ENCODE measurements around the gene PPP4R2. TPM values are rescaled to one million over a fixed set of nuclear protein-coding genes. Genes with fewer than 3 reads are reported as not detected.

The PPP4R2 gene
- total and polyA plus RNA-seq, 10 of the 15 experiments (the other 5 are each of a cell fraction or from before 2014, with no cell fraction given): 16.7 to 83.4 (median 38.9) TPM

- DNase-seq (ENCODE audit: low read depth, low spot score) (no peak), ATAC-seq (no peak), FAIRE-seq (no peak)
- no TSS peak for BruUV-seq (replicated peaks)
- TF ChIP-seq ZNF207 (IDR thresholded peaks at IDR 0.05; ENCODE audit: borderline replicate concordance) (no peak), DPF2 (IDR thresholded peaks at IDR 0.05) (no peak), ZNF687 (IDR thresholded peaks at IDR 0.05) (no peak)
- H3K36me3 ChIP-seq (ENCODE audit: control insufficient read depth in 2 of 2, insufficient read depth in 2 of 2, low read length in 1 of 2): peaks cover 3 to 30% of the 10 kb centered on the region in 2 experiments
- H3K4me3 ChIP-seq: no peak overlapping the region
- H3K79me2 ChIP-seq (ENCODE audit: control insufficient read depth, insufficient read depth, low read length): peaks cover 87% of the 10 kb centered on the region
- no peaks in the 10 kb centered on the region; the same call in 1 of the 3 replicates for H3K9me3 ChIP-seq (replicated peaks; ENCODE audit: control insufficient read depth, insufficient read depth, low read length)
- H4K20me1 ChIP-seq (ENCODE audit: control insufficient read depth, insufficient read depth): no peaks in the 10 kb centered on the region
- ChIA-PET SMC1A (ENCODE audit: uncharacterized antibody, unreplicated experiment) (interaction anchor here (1.0 kb wide), 2 partner anchors 9 to 18 kb away, joined by 3 to 4 read pairs; no protein-coding TSS in a partner anchor), POLR2A (interaction anchor here (0.6 to 0.8 kb wide), 2 partner anchors 8 to 42 kb away, joined by 3 read pairs; no protein-coding TSS in a partner anchor), RAD21 (ENCODE audit: unreplicated experiment) (interaction anchor here (0.9 kb wide), 1 partner anchor 46 kb away, joined by 3 read pairs; no protein-coding TSS in a partner anchor), CTCF (interaction anchor here (1.1 to 3.0 kb wide), 5 partner anchors 9 to 1132 kb away, joined by 3 to 25 read pairs (median 3); partner anchors contain the start of gene PPP4R2)
- no peak overlapping the region for H2AFZ ChIP-seq (ENCODE audit: control insufficient read depth, low read depth, low read length)
- no peak overlapping the region for H3K9ac ChIP-seq (ENCODE audit: control insufficient read depth, insufficient read depth, low read length)
- H3K27me3 ChIP-seq (replicated peaks in 1 of 2; ENCODE audit: control insufficient read depth in 2 of 2, insufficient read depth in 2 of 2, low read length in 1 of 2): no peaks in the 10 kb centered on the region
- intact Hi-C loops (cut with micrococcal nuclease; ENCODE audit: unreplicated experiment): no loop called here
- in situ Hi-C loops (cut with MboI): no loop called here
- no peak overlapping the region; the same call in 1 of the 2 replicates for H3K4me2 ChIP-seq (ENCODE audit: control insufficient read depth, insufficient read depth)
- no peaks in the 10 kb centered on the region for H3K4me1 ChIP-seq (ENCODE audit: control insufficient read depth, insufficient read depth, low read length)
- WGBS (ENCODE audit: insufficient coverage, insufficient replicate concordance, low lambda C conversion rate, missing lambda C conversion rate): 86% methylated on average over 6 of the region's 6 CpGs
- no peak overlapping the region for H3K27ac ChIP-seq (ENCODE audit: control insufficient read depth, insufficient read depth)
Observed at GRCh38 chr3:73007992-73008712, 11.5 kb downstream of the PPP4R2 start.
